ENCODE data around the gene SMIM5.
A peak's percentile ranks its signal among the peaks of the same experiment; 100 is the strongest.

The SMIM5 gene

GRCh38 chr17:75665981-75666380 lies 32.7 kb downstream of the SMIM5 start:
- no peak for TF ChIP-seq Cebpa-rat (IDR thresholded peaks at IDR 0.05)
- peaks cover 22 to 40% (median 36%) of the 10 kb centered on the region in 10 experiments for H3K4me1 ChIP-seq
- peak overlapping the region; percentile 86 to 94 (median 91); a peak in 20 of 22 replicates for H3K9ac ChIP-seq
- H3K4me2 ChIP-seq = peak overlapping the region; percentile 83 to 99 (median 92)
- no peaks in the 10 kb centered on the region for H3K9me3 ChIP-seq (replicated peaks in 1 of 11)
- H3K36me3 ChIP-seq = peaks cover 47 to 62% (median 52%) of the 10 kb centered on the region in 11 experiments
- no peaks in the 10 kb centered on the region for H3K27me3 ChIP-seq
- peaks cover 0 to 35% (median 6%) of the 10 kb centered on the region in 11 experiments; a peak in 15 of 22 replicates for H4K20me1 ChIP-seq
- peak overlapping the region; percentile 77 to 97 (median 92) for H3K4me3 ChIP-seq
- H3K27ac ChIP-seq = peak overlapping the region in 9 of 11 experiments; percentile 81 to 91 (median 88); a peak in 12 of 22 replicates

- H4K20me1 ChIP-seq = peaks cover 0 to 46% (median 18%) of the 10 kb centered on the region in 11 experiments; a peak in 15 of 22 replicates
- peaks cover 47 to 62% (median 52%) of the 10 kb centered on the region in 11 experiments for H3K36me3 ChIP-seq
- no peaks in the 10 kb centered on the region for H3K27me3 ChIP-seq
- H3K4me3 ChIP-seq = peak within 1 kb of the TSS; percentile 77 to 97 (median 92)
- TF ChIP-seq Cebpa-rat (IDR thresholded peaks at IDR 0.05) = no peak
- peak within 1 kb of the TSS; percentile 66 to 91 (median 88) for H3K27ac ChIP-seq
- peak within 1 kb of the TSS; percentile 86 to 99 (median 92) for H3K4me2 ChIP-seq
- H3K4me1 ChIP-seq = peaks cover 22 to 40% (median 36%) of the 10 kb centered on the region in 10 experiments
- peak within 1 kb of the TSS; percentile 86 to 94 (median 91) for H3K9ac ChIP-seq
- no peaks in the 10 kb centered on the region for H3K9me3 ChIP-seq (replicated peaks in 1 of 11)
Measured at GRCh38 chr17:75666959-75667790, 33.9 kb downstream of the SMIM5 start, which contains the start of the genes RECQL5 and SAP30BP. RECQL5 (minus strand) TSS chr17:75667154; CDS start chr17:75666557, 597 bp downstream. SAP30BP (plus strand) TSS chr17:75667338; CDS start chr17:75667373, 35 bp downstream.

- Histone ChIP-seq H3K9ac (peak overlapping the region; percentile 86 to 94 (median 91)), H3K4me2 (peak overlapping the region; percentile 81 to 92 (median 89)), H3K36me3 (peaks cover 47 to 62% (median 52%) of the 10 kb centered on the region in 11 experiments), H3K27me3 (no peaks in the 10 kb centered on the region), H4K20me1 (peaks cover 0 to 53% (median 21%) of the 10 kb centered on the region in 11 experiments; a peak in 15 of 22 replicates), H3K4me3 (peak overlapping the region; percentile 77 to 97 (median 92)), H3K4me1 (peaks cover 22 to 40% (median 36%) of the 10 kb centered on the region in 10 experiments), H3K9me3 (replicated peaks in 1 of 11) (no peaks in the 10 kb centered on the region), H3K27ac (peak overlapping the region; percentile 62 to 91 (median 88))
- no peak for TF ChIP-seq Cebpa-rat (IDR thresholded peaks at IDR 0.05)
Measured at GRCh38 chr17:75667825-75668224, 34.6 kb downstream of the SMIM5 start.

GRCh38 chr17:75668489-75668888 lies 35.3 kb downstream of the SMIM5 start:
- peaks cover 52 to 64% (median 55%) of the 10 kb centered on the region in 11 experiments for H3K36me3 ChIP-seq
- no peak for TF ChIP-seq Cebpa-rat (IDR thresholded peaks at IDR 0.05)
- H3K27me3 ChIP-seq = no peaks in the 10 kb centered on the region
- H3K4me2 ChIP-seq = peak overlapping the region; percentile 81 to 92 (median 89)
- peak overlapping the region in 4 of 11 experiments; percentile 86 to 91 (median 88); a peak in 4 of 22 replicates for H3K27ac ChIP-seq
- H3K9me3 ChIP-seq (replicated peaks in 1 of 11) = no peaks in the 10 kb centered on the region
- H3K9ac ChIP-seq = peak overlapping the region; percentile 86 to 94 (median 91); a peak in 21 of 22 replicates
- H3K4me1 ChIP-seq = peaks cover 22 to 40% (median 36%) of the 10 kb centered on the region in 10 experiments
- H4K20me1 ChIP-seq = peaks cover 0 to 60% (median 24%) of the 10 kb centered on the region in 11 experiments; a peak in 15 of 22 replicates
- H3K4me3 ChIP-seq = peak overlapping the region; percentile 77 to 97 (median 92); a peak in 19 of 20 replicates

GRCh38 chr17:75670868-75671267 lies 37.6 kb downstream of the SMIM5 start:
- H3K27me3 ChIP-seq = no peaks in the 10 kb centered on the region
- peak overlapping the region in 4 of 11 experiments; percentile 8 to 39 (median 24); a peak in 4 of 22 replicates for H3K9ac ChIP-seq
- TF ChIP-seq Cebpa-rat (IDR thresholded peaks at IDR 0.05) = no peak
- no peak overlapping the region for H3K27ac ChIP-seq
- H3K4me1 ChIP-seq = peaks cover 23 to 44% (median 35%) of the 10 kb centered on the region in 10 experiments
- peaks cover 0 to 73% (median 26%) of the 10 kb centered on the region in 11 experiments; a peak in 15 of 22 replicates for H4K20me1 ChIP-seq
- no peak overlapping the region for H3K4me2 ChIP-seq
- H3K4me3 ChIP-seq = no peak overlapping the region
- no peaks in the 10 kb centered on the region for H3K9me3 ChIP-seq (replicated peaks in 1 of 11)
- H3K36me3 ChIP-seq = peaks cover 57 to 73% (median 67%) of the 10 kb centered on the region in 11 experiments

GRCh38 chr17:75672011-75672410 lies 38.8 kb downstream of the SMIM5 start:
- H3K4me3 ChIP-seq = no peak overlapping the region
- peak overlapping the region in 1 of 11 experiments; percentile 33; a peak in 1 of 22 replicates for H3K9ac ChIP-seq
- TF ChIP-seq Cebpa-rat (IDR thresholded peaks at IDR 0.05) = no peak
- H3K27ac ChIP-seq = no peak overlapping the region
- peaks cover 0 to 73% (median 26%) of the 10 kb centered on the region in 11 experiments; a peak in 15 of 22 replicates for H4K20me1 ChIP-seq
- peaks cover 57 to 84% (median 76%) of the 10 kb centered on the region in 11 experiments for H3K36me3 ChIP-seq
- no peaks in the 10 kb centered on the region for H3K9me3 ChIP-seq (replicated peaks in 1 of 11)
- no peaks in the 10 kb centered on the region for H3K27me3 ChIP-seq
- no peak overlapping the region for H3K4me2 ChIP-seq
- peaks cover 15 to 48% (median 30%) of the 10 kb centered on the region in 10 experiments for H3K4me1 ChIP-seq

- Histone ChIP-seq H3K36me3 (peaks cover 64 to 95% (median 87%) of the 10 kb centered on the region in 11 experiments), H4K20me1 (peaks cover 0 to 69% (median 26%) of the 10 kb centered on the region in 11 experiments; a peak in 15 of 22 replicates), H3K9me3 (replicated peaks in 1 of 11) (no peaks in the 10 kb centered on the region), H3K9ac (peak overlapping the region in 4 of 11 experiments; percentile 22 to 75 (median 30); a peak in 3 of 22 replicates), H3K4me3 (no peak overlapping the region), H3K4me1 (peaks cover 8 to 56% (median 31%) of the 10 kb centered on the region in 10 experiments), H3K27ac (peak overlapping the region in 4 of 11 experiments; percentile 78 to 86 (median 83); a peak in 7 of 22 replicates), H3K27me3 (no peaks in the 10 kb centered on the region), H3K4me2 (no peak overlapping the region)
- TF ChIP-seq Cebpa-rat (IDR thresholded peaks at IDR 0.05) = no peak
Measured at GRCh38 chr17:75673487-75673886, 40.3 kb downstream of the SMIM5 start.

- Histone ChIP-seq H3K4me3 (no peak overlapping the region), H3K9me3 (replicated peaks in 1 of 11) (no peaks in the 10 kb centered on the region), H3K27me3 (no peaks in the 10 kb centered on the region), H3K27ac (peak overlapping the region in 6 of 11 experiments; percentile 31 to 81 (median 66); a peak in 4 of 22 replicates), H3K4me1 (peaks cover 5 to 73% (median 31%) of the 10 kb centered on the region in 10 experiments; a peak in 17 of 20 replicates), H3K9ac (peak overlapping the region in 4 of 11 experiments; percentile 8 to 75 (median 42); a peak in 1 of 22 replicates), H3K4me2 (peak overlapping the region in 2 of 11 experiments; percentile 25 to 49; a peak in 2 of 22 replicates), H3K36me3 (peaks cover 49 to 95% (median 84%) of the 10 kb centered on the region in 11 experiments), H4K20me1 (peaks cover 0 to 60% (median 15%) of the 10 kb centered on the region in 11 experiments; a peak in 13 of 22 replicates)
- no peak for TF ChIP-seq Cebpa-rat (IDR thresholded peaks at IDR 0.05)
Measured at GRCh38 chr17:75676461-75676860, 43.2 kb downstream of the SMIM5 start.

All from BLaER1 treated with 17β-estradiol and CSF1 and Interleukin-3, amounts not matched to agents 10 nM and 100 nM (cell line).